KMS-11 (cell line): ENCODE measurements around the gene IFI35.

Experiments
- H2AFZ ChIP-seq: fragments of 200-600 bp; sonication (generic); 2 replicates; pipeline ENCODE4 v1.6.1; 2016; ENCODE audit warnings: antibody characterized with exemption, mixed run types, low read depth
- H3K27ac ChIP-seq: fragments of 200-600 bp; sonication (generic); 2 replicates; pipeline ENCODE4 v1.6.1; 2016; ENCODE audit warnings: mild to moderate bottlenecking, mixed run types
- H3K27me3 ChIP-seq: fragments of 200-600 bp; sonication (generic); 2 replicates; pipeline ENCODE4 v1.6.1; 2017; ENCODE audit warnings: mild to moderate bottlenecking, low read depth, mixed run types, moderate library complexity; ENCODE audit not compliant: insufficient read depth
- H3K36me3 ChIP-seq: fragments of 200-600 bp; sonication (generic); 2 replicates; pipeline ENCODE4 v1.6.1; 2017; ENCODE audit warnings: mild to moderate bottlenecking, mixed run types; ENCODE audit not compliant: insufficient read depth
- H3K4me1 ChIP-seq: fragments of 200-600 bp; sonication (generic); 2 replicates; pipeline ENCODE4 v1.6.1; 2016; ENCODE audit warnings: mild to moderate bottlenecking, low read depth, mixed run types; ENCODE audit not compliant: poor library complexity, severe bottlenecking
- H3K4me2 ChIP-seq: fragments of 200-600 bp; sonication (generic); 2 replicates; pipeline ENCODE4 v1.7.0; 2016; ENCODE audit warnings: mild to moderate bottlenecking, mixed run types
- H3K4me3 ChIP-seq: fragments of 200-600 bp; sonication (generic); IDR thresholded peaks from 2 replicates; pipeline ENCODE4 v1.6.1; 2017; ENCODE audit warnings: low read depth, low read length, mixed read lengths; ENCODE audit not compliant: insufficient read depth
- H3K79me2 ChIP-seq: fragments of 200-600 bp; sonication (generic); 2 replicates; pipeline ENCODE4 v1.6.1; 2016; ENCODE audit warnings: low read depth, mixed run types; ENCODE audit not compliant: insufficient read depth
- H3K9ac ChIP-seq: fragments of 200-600 bp; sonication (generic); 2 replicates; pipeline ENCODE4 v1.6.1; 2016; ENCODE audit warnings: mild to moderate bottlenecking, mixed run types
- H4K20me1 ChIP-seq: fragments of 200-600 bp; sonication (generic); 2 replicates; pipeline ENCODE4 v1.6.1; 2016; ENCODE audit warnings: mild to moderate bottlenecking, mixed run types; ENCODE audit not compliant: insufficient read depth
- CTCF ChIP-seq: fragments of 200-600 bp; sonication (generic); conservative IDR thresholded peaks from 2 replicates; pipeline ENCODE4 v1.6.1; 2017; ENCODE audit warnings: low read depth, mild to moderate bottlenecking, antibody characterized with exemption, low read length, moderate library complexity, mixed read lengths

Gene IFI35

GRCh38 chr17:43003542-43004172 lies 2.9 kb upstream of the IFI35 start:
- H3K27ac ChIP-seq = peak overlapping the region; percentile 9; the same call in 1 of the 2 replicates
- TF ChIP-seq CTCF = no peak
- H3K79me2 ChIP-seq = peaks cover 21% of the 10 kb centered on the region
- no peak overlapping the region for H3K4me2 ChIP-seq
- 0 out of 2 replicates have a peak, but pooled peaks cover 2% of the 10 kb centered on the region for H4K20me1 ChIP-seq
- H3K36me3 ChIP-seq = peaks cover 9% of the 10 kb centered on the region; the same call in 1 of the 2 replicates
- H3K4me3 ChIP-seq = no peak overlapping the region
- H3K4me1 ChIP-seq = peaks cover 22% of the 10 kb centered on the region
- H3K9ac ChIP-seq = no peak overlapping the region
- H2AFZ ChIP-seq = no peak overlapping the region
- H3K27me3 ChIP-seq = no peaks in the 10 kb centered on the region

DNA sequence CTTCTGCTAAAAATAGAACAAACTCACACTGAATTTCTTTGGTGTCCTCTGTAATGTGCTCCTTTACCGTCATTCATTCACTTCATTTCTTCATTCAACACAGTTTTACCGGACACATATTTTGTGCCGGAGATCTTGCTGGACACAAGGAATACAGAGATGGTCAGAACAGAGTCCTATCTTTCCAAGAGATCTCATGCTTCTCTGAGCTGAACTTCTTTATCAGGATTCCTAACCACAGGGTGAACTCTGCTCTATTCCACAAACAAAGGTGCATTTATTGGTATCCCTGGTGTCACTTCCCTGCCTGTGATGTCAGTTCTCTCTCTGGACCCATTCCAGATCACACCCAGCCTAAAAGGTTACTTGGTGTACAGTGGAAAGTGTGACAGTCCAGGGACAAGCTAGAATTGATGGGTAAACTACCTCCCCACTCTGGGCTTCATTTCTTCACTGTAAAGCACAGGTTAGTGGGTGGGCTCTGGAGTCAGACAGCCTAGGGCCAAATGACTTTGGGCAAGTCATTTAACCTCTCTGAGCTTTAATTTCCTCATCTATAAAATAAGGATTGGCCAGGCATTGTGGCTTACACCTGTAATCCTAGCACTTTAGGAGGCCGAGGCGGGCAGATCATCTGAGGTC lies 4.2 kb downstream of the IFI35 start:
- Histone ChIP-seq H3K4me1 (peaks cover 12% of the 10 kb centered on the region), H3K4me2 (no peak overlapping the region), H3K79me2 (peaks cover 4% of the 10 kb centered on the region; the same call in 1 of the 2 replicates), H4K20me1 (no peaks in the 10 kb centered on the region), H3K4me3 (no peak overlapping the region), H3K27me3 (no peaks in the 10 kb centered on the region), H3K9ac (no peak overlapping the region), H3K27ac (no peak overlapping the region), H2AFZ (no peak overlapping the region), H3K36me3 (no peaks in the 10 kb centered on the region)
- TF ChIP-seq CTCF = no peak

GRCh38 chr17:43011728-43012472 lies 5.3 kb downstream of the IFI35 start:
- peaks cover 4% of the 10 kb centered on the region; the same call in 1 of the 2 replicates for H3K79me2 ChIP-seq
- no peak overlapping the region for H3K4me2 ChIP-seq
- no peak overlapping the region for H2AFZ ChIP-seq
- no peak for TF ChIP-seq CTCF
- H3K27ac ChIP-seq = no peak overlapping the region
- no peaks in the 10 kb centered on the region for H3K36me3 ChIP-seq
- no peaks in the 10 kb centered on the region for H4K20me1 ChIP-seq
- H3K9ac ChIP-seq = no peak overlapping the region
- no peak overlapping the region for H3K4me3 ChIP-seq
- H3K27me3 ChIP-seq = no peaks in the 10 kb centered on the region
- peaks cover 8% of the 10 kb centered on the region for H3K4me1 ChIP-seq

DNA sequence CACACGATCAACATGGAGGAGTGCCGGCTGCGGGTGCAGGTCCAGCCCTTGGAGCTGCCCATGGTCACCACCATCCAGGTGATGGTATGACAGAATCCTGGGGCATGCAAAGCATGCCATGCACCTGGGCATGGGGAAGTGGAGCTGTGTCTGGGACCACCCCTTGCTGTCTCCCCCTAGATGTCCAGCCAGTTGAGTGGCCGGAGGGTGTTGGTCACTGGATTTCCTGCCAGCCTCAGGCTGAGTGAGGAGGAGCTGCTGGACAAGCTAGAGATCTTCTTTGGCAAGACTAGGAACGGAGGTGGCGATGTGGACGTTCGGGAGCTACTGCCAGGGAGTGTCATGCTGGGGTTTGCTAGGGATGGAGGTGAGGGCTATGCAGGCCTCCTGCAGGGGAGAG lies 6.7 kb downstream of the IFI35 start:
- peaks cover 4% of the 10 kb centered on the region for H3K4me1 ChIP-seq
- H3K36me3 ChIP-seq = no peaks in the 10 kb centered on the region

More for the DNA sequence above, 6.7 kb downstream of the IFI35 start:
- H3K79me2 ChIP-seq = no peaks in the 10 kb centered on the region
- TF ChIP-seq CTCF = no peak
- no peaks in the 10 kb centered on the region for H3K27me3 ChIP-seq
- H3K9ac ChIP-seq = no peak overlapping the region
- H4K20me1 ChIP-seq = no peaks in the 10 kb centered on the region
- no peak overlapping the region for H3K4me3 ChIP-seq
- H3K27ac ChIP-seq = no peak overlapping the region
- no peak overlapping the region for H2AFZ ChIP-seq
- no peak overlapping the region for H3K4me2 ChIP-seq
